B cell (primary cell): ENCODE results near the gene AHDC1. TPM values are rescaled to one million over a fixed set of nuclear protein-coding genes. Genes with fewer than 3 reads are reported as not detected.

ENCODE experiments used
- ATAC-seq: fragments of 200-7000 bp; cut with Tn5 transposase; one replicate; pipeline ENCODE4 v1.10.0; 2021; ENCODE audit warnings: low read depth, mild to moderate bottlenecking, moderate number of reproducible peaks, moderate library complexity
- CTCF ChIA-PET: fragments of 350-600 bp; sonication (Branson Sonifier 250); formaldehyde crosslinking; loops from one replicate; lab custom pipeline; 2021; ENCODE audit warnings: antibody characterized with exemption, inconsistent platforms; lab: Charles Lee
- POLR2A ChIA-PET: fragments of 350-600 bp; sonication (Branson Sonifier 250); formaldehyde crosslinking; loops from one replicate; lab custom pipeline; 2021; ENCODE audit warnings: antibody characterized with exemption; lab: Charles Lee
- DNase-seq: peaks from one replicate; pipeline ENCODE4 v3.0.0; 2013
- H2AFZ ChIP-seq: 2 replicates; pipeline ENCODE4 v1.6.1; 2012; ENCODE audit warnings: mild to moderate bottlenecking, low read depth, low read length; ENCODE audit not compliant: insufficient read depth, poor library complexity, severe bottlenecking
- H3K27ac ChIP-seq, 2 donors: 1 replicate in 1 of 2; 2 replicates in 1 of 2; pipeline ENCODE4 v1.5.1; 2012 to 2013; ENCODE audit warnings: low read length in 2 of 2, mild to moderate bottlenecking in 2 of 2, moderate library complexity in 1 of 2
- H3K27me3 ChIP-seq, 4 experiments: fragments of 200-600 bp in 1 of 4; sonication (generic) in 1 of 4; replicated peaks in 1 of 4; 1 replicate in 2 of 4; 2 replicates in 2 of 4; pipeline versions ENCODE4 v1.6.1 to v1.7.0; 2013 to 2016; ENCODE audit warnings: low read length in 3 of 4, mild to moderate bottlenecking in 2 of 4, mixed read lengths in 1 of 4, moderate library complexity in 1 of 4; ENCODE audit not compliant: insufficient read depth in 4 of 4, control insufficient read depth in 3 of 4; ENCODE audit errors: control extremely low read depth in 1 of 4
- H3K36me3 ChIP-seq, 2 experiments: replicated peaks in 1 of 2; 1 replicate in 1 of 2; 2 replicates in 1 of 2; pipeline versions ENCODE4 v1.6.1 to v1.7.1; 2013; ENCODE audit warnings: low read length in 1 of 2; ENCODE audit not compliant: insufficient read depth in 2 of 2, control insufficient read depth in 1 of 2; ENCODE audit errors: control extremely low read depth in 1 of 2, extremely low read depth in 1 of 2
- H3K4me1 ChIP-seq, 2 donors: fragments of 200-600 bp in 1 of 2; sonication (generic) in 1 of 2; 1 replicate in 1 of 2; 2 replicates in 1 of 2; pipeline versions ENCODE4 v1.5.1 to v1.6.1; 2013 to 2017; ENCODE audit warnings: low read length in 2 of 2; ENCODE audit not compliant: control insufficient read depth in 2 of 2, insufficient read depth in 2 of 2
- H3K4me2 ChIP-seq: replicated peaks from 2 replicates; pipeline ENCODE3; 2012; ENCODE audit warnings: mild to moderate bottlenecking, low read depth, low read length; ENCODE audit not compliant: poor library complexity, severe bottlenecking
- H3K4me3 ChIP-seq, 5 experiments: fragments of 200-600 bp in 1 of 5; sonication (generic) in 1 of 5; 1 replicate in 3 of 5; 2 replicates in 2 of 5; pipeline versions ENCODE4 v1.5.1 to v1.7.0; 2011 to 2016; ENCODE audit warnings: low read length in 4 of 5, mild to moderate bottlenecking in 4 of 5, low read depth in 2 of 5, control low read depth in 1 of 5, moderate library complexity in 1 of 5; ENCODE audit not compliant: insufficient read depth in 1 of 5; ENCODE audit errors: control extremely low read depth in 1 of 5, extremely low read depth in 1 of 5
- H3K79me2 ChIP-seq: fragments of 200-600 bp; sonication (generic); one replicate; pipeline ENCODE4 v1.6.0; 2016; ENCODE audit warnings: low read length; ENCODE audit not compliant: control insufficient read depth, insufficient read depth
- H3K9ac ChIP-seq: fragments of 200-600 bp; sonication (generic); 2 replicates; pipeline ENCODE4 v1.6.1; 2017; ENCODE audit warnings: mild to moderate bottlenecking, low read length, moderate library complexity
- H3K9me3 ChIP-seq, 3 donors: one replicate each; pipeline versions ENCODE4 v1.6.1 to v1.7.1; 2013; ENCODE audit warnings: low read length in 2 of 3; ENCODE audit not compliant: control insufficient read depth in 2 of 3, insufficient read depth in 1 of 3; ENCODE audit errors: control extremely low read depth in 1 of 3
- H4K20me1 ChIP-seq: 2 replicates; pipeline ENCODE4 v1.6.0; 2012; ENCODE audit warnings: mild to moderate bottlenecking, low read length; ENCODE audit not compliant: insufficient read depth, control insufficient read depth, poor library complexity, severe bottlenecking
- H3K27ac Mint-ChIP-seq: one replicate; pipeline ENCODE4 v1.8.0; 2021; ENCODE audit warnings: mixed read lengths
- H3K27me3 Mint-ChIP-seq: one replicate; pipeline ENCODE4 v1.8.0; 2021; ENCODE audit warnings: mixed read lengths
- H3K4me1 Mint-ChIP-seq: one replicate; pipeline ENCODE4 v1.8.0; 2021; ENCODE audit warnings: mixed read lengths
- H3K4me3 Mint-ChIP-seq: one replicate; pipeline ENCODE4 v1.8.0; 2021; ENCODE audit warnings: mixed read lengths
- H3K9me3 Mint-ChIP-seq: one replicate; pipeline ENCODE4 v1.8.0; 2022; ENCODE audit warnings: mixed read lengths; ENCODE audit not compliant: insufficient read depth
- CTCF ChIP-seq: fragments of 200-600 bp; IDR thresholded peaks from one replicate; pipeline ENCODE4 v1.8.0; 2022; ENCODE audit warnings: antibody characterized with exemption, mild to moderate bottlenecking
- EZH2 ChIP-seq: IDR thresholded peaks from 2 replicates; pipeline ENCODE4 v1.6.1; 2012; ENCODE audit warnings: borderline replicate concordance, low read depth, mild to moderate bottlenecking, moderate library complexity, low read length; ENCODE audit not compliant: insufficient read depth, poor library complexity, severe bottlenecking
- WGBS: methylation state at CpG from one replicate; pipeline ENCODE4 v1.1.5; 2013; ENCODE audit warnings: missing lambda C conversion rate; ENCODE audit not compliant: insufficient coverage; 5-methylcytosine and 5-hydroxymethylcytosine counted together
- intact Hi-C: fragments of 100-400 bp; cut with micrococcal nuclease; formaldehyde crosslinking; loops from one replicate; pipeline ENCODE4 v1.10.0; 2022
- polyA plus RNA-seq: library from polyadenylated mRNA; depleted of rRNA; stranded (reverse); fragments of >200 nt; gene quantifications from 2 replicates; pipeline ENCODE4 v1.2.3, GENCODE V29; 2012
- total RNA-seq, 2 donors: library from RNA; stranded (reverse); fragments of 120-200 nt in 1 of 2; gene quantifications; 1 replicate in 1 of 2; 2 replicates in 1 of 2; pipeline versions ENCODE4 v1.2.3 to v1.2.4, GENCODE V29; 2013 to 2022

Gene AHDC1
- total and polyA plus RNA-seq, 2 donors (not counting 1 experiment from before 2014, with no cell fraction given): 6.2 to 32.0 TPM

- peaks cover 0 to 5% of the 10 kb centered on the region in 2 experiments for H3K36me3 ChIP-seq
- ChIA-PET CTCF (interaction anchor here (0.8 to 1.4 kb wide), 2 partner anchors 8 to 301 kb away, joined by 3 to 7 read pairs; no protein-coding TSS in a partner anchor), POLR2A (no interaction called here)
- H3K27ac ChIP-seq: peak overlapping the region in 1 of 2 donors; percentile 48
- DNase-seq (no peak), ATAC-seq (no peak)
- intact Hi-C loops: no loop called here
- WGBS: 70% methylated on average over 3 of the region's 7 CpGs
- no peak overlapping the region for H2AFZ ChIP-seq
- H3K27me3 ChIP-seq: no peaks in the 10 kb centered on the region
- H3K79me2 ChIP-seq: peaks cover 97% of the 10 kb centered on the region
- H3K27me3 Mint-ChIP-seq: no peaks in the 10 kb centered on the region
- H3K4me3 ChIP-seq: no peak overlapping the region
- peaks cover 89% of the 10 kb centered on the region for H4K20me1 ChIP-seq
- H3K9ac ChIP-seq: no peak overlapping the region
- peaks cover 36% of the 10 kb centered on the region for H3K4me1 Mint-ChIP-seq
- peak overlapping the region; percentile 11 for H3K27ac Mint-ChIP-seq
- H3K4me2 ChIP-seq: peak overlapping the region; percentile 54
- H3K4me3 Mint-ChIP-seq: peak overlapping the region; percentile 29
- no peaks in the 10 kb centered on the region for H3K9me3 Mint-ChIP-seq
- TF ChIP-seq CTCF (no peak), EZH2 (no peak)
- H3K9me3 ChIP-seq: no peaks in the 10 kb centered on the region
- H3K4me1 ChIP-seq: peaks cover 60 to 80% of the 10 kb centered on the region in 2 donors
These were observed 6.2 kb downstream of the AHDC1 start for GRCh38 chr1:27597516-27598294.

- Histone ChIP-seq H2AFZ (no peak overlapping the region), H3K4me1 (peaks cover 53 to 73% of the 10 kb centered on the region in 2 donors), H3K27me3 (no peaks in the 10 kb centered on the region), H3K36me3 (peaks cover 0 to 5% of the 10 kb centered on the region in 2 experiments), H3K79me2 (peaks cover 95% of the 10 kb centered on the region), H4K20me1 (peaks cover 87% of the 10 kb centered on the region), H3K9me3 (no peaks in the 10 kb centered on the region), H3K4me2 (peak overlapping the region; percentile 54), H3K4me3 (no peak overlapping the region), H3K9ac (no peak overlapping the region), H3K27ac (no peak overlapping the region)
- Mint-ChIP-seq H3K27me3 (no peaks in the 10 kb centered on the region), H3K4me1 (peaks cover 30% of the 10 kb centered on the region), H3K9me3 (no peaks in the 10 kb centered on the region), H3K4me3 (no peak overlapping the region), H3K27ac (no peak overlapping the region)
- 12% methylated on average over 3 of the region's 4 CpGs for WGBS
- ChIA-PET CTCF (interaction anchor here (0.6 to 2.0 kb wide), 4 partner anchors 8 to 552 kb away, joined by 3 to 12 read pairs (median 5); no protein-coding TSS in a partner anchor), POLR2A (no interaction called here)
- TF ChIP-seq CTCF (no peak), EZH2 (no peak)
- ATAC-seq: no peak
- intact Hi-C loops: no loop called here
- DNase-seq: no peak
These were observed 7.0 kb downstream of the AHDC1 start for GRCh38 chr1:27596986-27597385.
